Keratinocyte (primary cell): ENCODE measurements around the gene PIP4K2B.

Source experiments
- EZH2 ChIP-seq: IDR thresholded peaks from one replicate; pipeline ENCODE4 v1.6.1; 2012; ENCODE audit warnings: inconsistent platforms, mild to moderate bottlenecking, low read length, moderate library complexity
- TF ChIP-seq, protein P1 (sequence below), 3 experiments: IDR thresholded peaks in 1 of 3; conservative IDR thresholded peaks in 1 of 3; optimal IDR thresholded peaks in 1 of 3; 2 replicates in 2 of 3; 3 replicates in 1 of 3; pipeline versions ENCODE3 to v1.5.1; 2011; ENCODE audit warnings: low read length in 3 of 3, mild to moderate bottlenecking in 3 of 3, moderate library complexity in 2 of 3, control low read depth in 1 of 3, inconsistent platforms in 1 of 3; ENCODE audit not compliant: insufficient read depth in 2 of 3; ENCODE audit errors: extremely low read depth in 1 of 3

DNA sequence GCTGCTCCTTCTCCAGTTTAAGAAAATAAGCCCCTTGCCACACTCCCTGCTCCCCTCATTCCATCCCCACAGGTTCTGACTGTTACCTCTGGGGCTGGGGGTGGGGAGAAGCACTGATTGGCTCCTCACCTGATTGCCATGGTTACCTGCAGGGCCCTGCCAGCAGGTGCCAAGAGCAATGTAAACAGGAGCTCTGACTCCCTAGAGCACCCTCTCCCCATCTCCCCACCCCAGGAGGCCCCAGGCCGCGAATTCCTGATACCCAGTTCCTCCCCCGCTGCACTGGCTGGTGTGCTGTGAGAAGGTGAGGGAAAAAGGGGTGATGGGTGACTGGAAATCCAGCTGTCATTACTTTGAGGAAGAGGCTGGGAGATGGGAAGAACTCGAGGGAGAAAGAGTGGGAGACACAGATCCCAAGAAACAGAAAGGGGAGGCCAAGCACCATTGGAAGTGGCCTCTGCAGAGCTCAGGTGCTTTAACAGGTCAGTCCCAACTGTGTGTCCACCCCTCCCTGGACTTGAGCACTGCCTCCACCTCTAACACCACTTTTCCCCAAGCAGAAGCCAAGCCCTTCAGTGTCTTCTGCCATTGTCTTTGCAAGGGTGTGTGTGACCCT lies 55.7 kb downstream of the PIP4K2B start:
- TF ChIP-seq, protein P1, sequence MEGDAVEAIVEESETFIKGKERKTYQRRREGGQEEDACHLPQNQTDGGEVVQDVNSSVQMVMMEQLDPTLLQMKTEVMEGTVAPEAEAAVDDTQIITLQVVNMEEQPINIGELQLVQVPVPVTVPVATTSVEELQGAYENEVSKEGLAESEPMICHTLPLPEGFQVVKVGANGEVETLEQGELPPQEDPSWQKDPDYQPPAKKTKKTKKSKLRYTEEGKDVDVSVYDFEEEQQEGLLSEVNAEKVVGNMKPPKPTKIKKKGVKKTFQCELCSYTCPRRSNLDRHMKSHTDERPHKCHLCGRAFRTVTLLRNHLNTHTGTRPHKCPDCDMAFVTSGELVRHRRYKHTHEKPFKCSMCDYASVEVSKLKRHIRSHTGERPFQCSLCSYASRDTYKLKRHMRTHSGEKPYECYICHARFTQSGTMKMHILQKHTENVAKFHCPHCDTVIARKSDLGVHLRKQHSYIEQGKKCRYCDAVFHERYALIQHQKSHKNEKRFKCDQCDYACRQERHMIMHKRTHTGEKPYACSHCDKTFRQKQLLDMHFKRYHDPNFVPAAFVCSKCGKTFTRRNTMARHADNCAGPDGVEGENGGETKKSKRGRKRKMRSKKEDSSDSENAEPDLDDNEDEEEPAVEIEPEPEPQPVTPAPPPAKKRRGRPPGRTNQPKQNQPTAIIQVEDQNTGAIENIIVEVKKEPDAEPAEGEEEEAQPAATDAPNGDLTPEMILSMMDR (optimal IDR thresholded peaks at IDR 0.05 in 1 of 3, IDR thresholded peaks at IDR 0.05 in 1 of 3, conservative IDR thresholded peaks at IDR 0.05 in 1 of 3; ENCODE audit: extremely low read depth in 1 of 3, insufficient read depth in 2 of 3, low read length in 3 of 3) = no peak
- no peak for TF ChIP-seq EZH2
